GM20000 (cell line): ENCODE data around the gene OR5D16.

Experiments
- DNase-seq: peaks from one replicate; pipeline ENCODE4 v3.0.0; 2012; ENCODE audit warnings: low spot score
- CTCF ChIP-seq: IDR thresholded peaks from 2 replicates; pipeline ENCODE4 v1.5.1; 2012; ENCODE audit warnings: mild to moderate bottlenecking, control low read depth; ENCODE audit errors: extremely low read depth, missing control alignments

The OR5D16 gene

GRCh38 chr11:55838452-55838851, at the start of gene OR5D16:
Gene OR5D16 (plus strand): TSS chr11:55838752. CDS start chr11:55838752, 0 bp downstream.
- no peak for DNase-seq
- TF ChIP-seq CTCF: no peak

GRCh38 chr11:55791606-55792005, 46.9 kb upstream of the OR5D16 start:
- TF ChIP-seq CTCF: no peak
- DNase-seq: no peak

- TF ChIP-seq CTCF: no peak
- no peak for DNase-seq
Measured at GRCh38 chr11:55793321-55793720, 45.2 kb upstream of the OR5D16 start.

- no peak for DNase-seq
- no peak for TF ChIP-seq CTCF
Measured at GRCh38 chr11:55795256-55795655, 43.3 kb upstream of the OR5D16 start, which contains the start of gene OR5D14. Gene OR5D14 (plus strand): TSS chr11:55795556. CDS start chr11:55795556, 0 bp downstream.

GRCh38 chr11:55806248-55806647, 32.3 kb upstream of the OR5D16 start:
- DNase-seq: no peak
- no peak for TF ChIP-seq CTCF

DNA sequence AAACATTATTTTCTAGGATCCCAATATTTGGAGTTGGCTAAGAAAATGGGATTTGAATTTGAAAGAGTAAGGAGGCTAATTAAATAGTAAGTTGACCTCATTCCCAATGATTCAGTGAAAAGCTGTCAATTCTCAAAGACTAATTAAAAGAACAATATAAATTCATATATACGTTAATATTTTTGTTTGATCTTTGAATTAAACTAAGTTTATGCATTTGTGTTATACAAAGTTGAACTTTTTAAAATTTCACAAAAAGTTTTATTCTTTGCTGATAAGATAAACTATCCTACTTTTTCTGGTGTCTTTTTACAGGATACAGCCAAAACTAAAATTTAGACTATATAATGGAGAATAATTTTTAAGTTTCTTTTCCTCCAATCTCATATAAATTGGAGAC, 27.5 kb upstream of the OR5D16 start, which contains the start of gene OR5L1:
OR5L1 (plus strand) TSS at position 301 of the 400 bp plus-strand sequence. CDS start 100 bp downstream, outside the sequence.
- no peak for TF ChIP-seq CTCF
- DNase-seq: no peak

DNA sequence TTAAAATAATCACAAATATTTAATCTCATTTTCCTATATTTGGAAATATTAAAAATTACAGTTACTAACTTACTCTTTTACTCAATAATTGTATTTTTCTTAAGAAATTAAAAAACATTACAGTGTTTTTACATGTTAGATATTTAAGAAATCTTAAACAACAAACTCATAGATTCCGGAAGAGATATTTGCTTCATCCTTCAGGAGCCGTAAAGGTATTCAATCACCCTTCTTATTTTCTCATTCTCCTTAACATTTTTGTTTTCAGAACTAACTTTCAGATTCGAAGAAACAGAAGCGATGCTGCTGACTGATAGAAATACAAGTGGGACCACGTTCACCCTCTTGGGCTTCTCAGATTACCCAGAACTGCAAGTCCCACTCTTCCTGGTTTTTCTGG, 19.2 kb upstream of the OR5D16 start, which contains the start of gene OR5D18:
OR5D18 (plus strand) TSS at position 301 of the 400 bp plus-strand sequence; CDS start at position 301, 0 bp downstream.
- no peak for DNase-seq
- no peak for TF ChIP-seq CTCF
